Transverse colon (tissue), 4 donors: ENCODE data around the gene KLHL29. TPM values are rescaled to one million over a fixed set of nuclear protein-coding genes. Genes with fewer than 3 reads are reported as not detected.
A peak's percentile ranks its signal among the peaks of the same experiment; 100 is the strongest.

ENCODE experiments used
- DNase-seq: peaks from one replicate; pipeline ENCODE4 v3.0.0-alpha.2; 2019
- H3K27ac ChIP-seq, 4 donors: fragments of 200-600 bp; sonication (generic); 2 replicates each; pipeline ENCODE4 v1.5.1; 2016 to 2018; ENCODE audit warnings: inconsistent platforms in 4 of 4
- H3K27me3 ChIP-seq: fragments of 200-600 bp; sonication (generic); 2 replicates; pipeline ENCODE4 v1.5.1; 2017; ENCODE audit warnings: inconsistent platforms
- H3K36me3 ChIP-seq, 4 donors: fragments of 200-600 bp; sonication (generic); 2 replicates each; pipeline ENCODE4 v1.5.1; 2017 to 2019; ENCODE audit warnings: inconsistent platforms in 4 of 4
- H3K4me1 ChIP-seq, 4 donors: fragments of 200-600 bp; sonication (generic); 2 replicates each; pipeline ENCODE4 v1.5.1; 2017 to 2020; ENCODE audit warnings: inconsistent platforms in 4 of 4
- H3K4me3 ChIP-seq, 4 donors: fragments of 200-600 bp; sonication (generic); 1 replicate in 1 of 4; 2 replicates in 3 of 4; pipeline versions ENCODE4 v1.5.1 to v1.6.1; 2017 to 2019; ENCODE audit warnings: inconsistent platforms in 4 of 4
- H3K9me3 ChIP-seq, 2 donors: fragments of 200-600 bp; sonication (generic); 2 replicates each; pipeline ENCODE4 v1.5.1; 2017 to 2019; ENCODE audit warnings: inconsistent platforms in 2 of 2
- EP300 ChIP-seq: sonication (generic); formaldehyde crosslinking; IDR thresholded peaks from one replicate; pipeline ENCODE4 v1.6.1; 2017; ENCODE audit warnings: antibody characterized with exemption, low read depth
- POLR2A ChIP-seq: fragments of 450-650 bp; IDR thresholded peaks from one replicate; pipeline ENCODE4 v1.6.1; 2016; ENCODE audit warnings: antibody characterized with exemption, mild to moderate bottlenecking, moderate library complexity
- POLR2AphosphoS5 ChIP-seq, 3 donors: sonication (generic); formaldehyde crosslinking; IDR thresholded peaks; one replicate each; pipeline ENCODE4 v1.6.1; 2016; ENCODE audit warnings: antibody characterized with exemption in 3 of 3
- WGBS, 2 donors: methylation state at CpG; one replicate each; pipeline ENCODE4 v1.1.5; 2018; ENCODE audit warnings: low coverage in 1 of 2; 5-methylcytosine and 5-hydroxymethylcytosine counted together
- in situ Hi-C, 4 donors: fragments of 200-750 bp; cut with MboI; loops; one replicate each; pipeline versions ENCODE4 v1.15.0 to v1.15.1; 2017; ENCODE audit warnings: low sequenced_read_pairs in 3 of 4, low pct_ligation_motif_present in 1 of 4, low pct_unique_long_range_greater_than_20kb in 1 of 4
- intact Hi-C: fragments of 100-400 bp; cut with DNase I; formaldehyde crosslinking; loops from one replicate; pipeline ENCODE4 v1.15.1; 2023; ENCODE audit warnings: low total_unique reads
- total RNA-seq, 4 donors: library from RNA; depleted of rRNA; stranded (reverse); fragments of >200 nt; gene quantifications; one replicate each; pipeline ENCODE4 v1.1.0, GENCODE V29; 2016
- TF ChIP-seq, protein P1 (sequence below), 5 experiments: fragments of 200-600 bp in 3 of 5; fragments of 450-650 bp in 2 of 5; sonication (generic) in 3 of 5; IDR thresholded peaks; 1 replicate in 2 of 5; 2 replicates in 3 of 5; pipeline ENCODE4 v1.5.1; 2016 to 2017; ENCODE audit warnings: antibody characterized with exemption in 5 of 5, inconsistent platforms in 3 of 5, mild to moderate bottlenecking in 2 of 5, moderate library complexity in 1 of 5

Gene KLHL29
- total RNA-seq, 4 donors from 2014 or later, result 3.3 to 16.5 (median 5.8) TPM

DNA sequence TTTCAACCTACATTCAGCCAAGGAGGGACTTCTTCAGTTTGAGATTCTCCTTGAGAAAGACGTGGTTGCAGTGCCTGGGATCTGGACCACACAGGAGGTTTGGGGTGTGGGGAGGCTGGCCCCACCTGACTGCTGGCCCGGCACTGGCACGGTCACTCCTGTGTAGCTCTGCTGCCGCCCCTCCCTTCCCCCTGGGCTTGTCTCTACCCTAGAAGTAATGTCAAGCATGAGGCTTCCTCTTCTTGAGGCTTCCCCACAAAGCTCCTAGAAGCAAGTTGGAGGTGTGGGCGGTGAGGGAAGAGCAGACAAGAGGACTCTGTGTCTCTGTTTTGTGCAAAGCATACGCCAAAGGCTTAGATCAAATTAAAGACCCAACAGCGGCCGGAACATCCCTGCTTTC lies 8.7 kb downstream of the KLHL29 start:
- in situ Hi-C loops (no loop called here), intact Hi-C loops (no loop called here)
- DNase-seq, result no peak
- no peaks in the 10 kb centered on the region for H3K4me1 ChIP-seq
- peaks cover 4% of the 10 kb centered on the region for H3K27me3 ChIP-seq
- H3K36me3 ChIP-seq, result no peaks in the 10 kb centered on the region
- no peak overlapping the region for H3K4me3 ChIP-seq
- 82 to 87% methylated on average over 5 to 8 of the region's 8 CpGs for WGBS, 2 donors
- TF ChIP-seq POLR2AphosphoS5 (IDR thresholded peaks at IDR 0.05), result no peak
- TF ChIP-seq EP300, result no peak
- TF ChIP-seq, protein P1, sequence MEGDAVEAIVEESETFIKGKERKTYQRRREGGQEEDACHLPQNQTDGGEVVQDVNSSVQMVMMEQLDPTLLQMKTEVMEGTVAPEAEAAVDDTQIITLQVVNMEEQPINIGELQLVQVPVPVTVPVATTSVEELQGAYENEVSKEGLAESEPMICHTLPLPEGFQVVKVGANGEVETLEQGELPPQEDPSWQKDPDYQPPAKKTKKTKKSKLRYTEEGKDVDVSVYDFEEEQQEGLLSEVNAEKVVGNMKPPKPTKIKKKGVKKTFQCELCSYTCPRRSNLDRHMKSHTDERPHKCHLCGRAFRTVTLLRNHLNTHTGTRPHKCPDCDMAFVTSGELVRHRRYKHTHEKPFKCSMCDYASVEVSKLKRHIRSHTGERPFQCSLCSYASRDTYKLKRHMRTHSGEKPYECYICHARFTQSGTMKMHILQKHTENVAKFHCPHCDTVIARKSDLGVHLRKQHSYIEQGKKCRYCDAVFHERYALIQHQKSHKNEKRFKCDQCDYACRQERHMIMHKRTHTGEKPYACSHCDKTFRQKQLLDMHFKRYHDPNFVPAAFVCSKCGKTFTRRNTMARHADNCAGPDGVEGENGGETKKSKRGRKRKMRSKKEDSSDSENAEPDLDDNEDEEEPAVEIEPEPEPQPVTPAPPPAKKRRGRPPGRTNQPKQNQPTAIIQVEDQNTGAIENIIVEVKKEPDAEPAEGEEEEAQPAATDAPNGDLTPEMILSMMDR (IDR thresholded peaks at IDR 0.05), result no peak
- TF ChIP-seq POLR2A, result no peak
- H3K27ac ChIP-seq, result no peak overlapping the region
- no peaks in the 10 kb centered on the region for H3K9me3 ChIP-seq

GRCh38 chr2:23394700-23395099 lies 9.7 kb downstream of the KLHL29 start:
- Histone ChIP-seq H3K4me3 (no peak overlapping the region), H3K27me3 (no peaks in the 10 kb centered on the region), H3K9me3 (no peaks in the 10 kb centered on the region), H3K27ac (no peak overlapping the region), H3K36me3 (no peaks in the 10 kb centered on the region), H3K4me1 (no peaks in the 10 kb centered on the region)
- DNase-seq, result no peak
- intact Hi-C loops (no loop called here), in situ Hi-C loops (no loop called here)
- TF ChIP-seq POLR2AphosphoS5 (IDR thresholded peaks at IDR 0.05) (no peak), EP300 (no peak), POLR2A (no peak)
- TF ChIP-seq, protein P1 (IDR thresholded peaks at IDR 0.05), result no peak
- WGBS, 2 donors, result 62 to 83% methylated on average over 1 to 4 of the region's 4 CpGs

- whole genome bisulfite sequencing, 2 donors, result 0 to 50% methylated on average over 2 to 4 of the region's 4 CpGs
- no peaks in the 10 kb centered on the region for H3K9me3 ChIP-seq
- no peaks in the 10 kb centered on the region for H3K27me3 ChIP-seq
- no peak overlapping the region for H3K27ac ChIP-seq
- in situ Hi-C loops, result no loop called here
- no peak overlapping the region for H3K4me3 ChIP-seq
- intact Hi-C loops, result no loop called here
- peaks cover 0 to 8% (median 6%) of the 10 kb centered on the region in 4 donors for H3K4me1 ChIP-seq
- DNase-seq, result peak; percentile 34
- no peaks in the 10 kb centered on the region for H3K36me3 ChIP-seq
- TF ChIP-seq POLR2AphosphoS5 (IDR thresholded peaks at IDR 0.05) (no peak), POLR2A (no peak), EP300 (no peak)
- TF ChIP-seq, protein P1 (IDR thresholded peaks at IDR 0.05), result no peak
These were observed 12.5 kb downstream of the KLHL29 start for GRCh38 chr2:23397478-23397877.

DNA sequence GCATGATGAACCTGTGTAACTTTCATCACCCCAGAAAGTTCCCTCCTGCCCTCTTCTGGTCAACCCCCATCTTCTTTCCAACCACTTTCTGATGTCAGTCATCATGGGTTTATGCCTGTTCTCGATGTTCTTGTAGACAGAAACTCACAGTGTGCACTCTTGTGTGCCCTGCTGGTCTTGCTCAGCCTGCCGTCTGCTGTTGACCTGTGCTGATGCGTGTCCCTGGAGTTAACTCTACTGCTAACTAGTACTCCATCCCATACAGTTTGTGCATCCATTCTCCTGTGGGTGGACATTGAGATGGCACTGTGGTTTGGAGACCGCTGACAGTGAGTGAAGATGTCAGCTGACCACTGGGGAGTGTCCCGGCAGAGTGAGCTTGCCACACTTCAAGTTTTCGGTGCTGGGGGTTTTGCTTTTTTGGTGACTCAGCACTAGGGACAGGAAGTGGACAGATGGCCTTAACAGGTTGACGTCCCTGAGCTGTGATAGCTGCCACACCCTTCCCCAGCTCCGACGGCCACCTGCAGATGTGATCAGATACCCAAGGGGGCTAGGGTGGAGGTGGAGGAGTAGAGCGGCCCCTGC lies 14.8 kb downstream of the KLHL29 start:
- in situ Hi-C loops, result no loop called here

More for the DNA sequence above, 14.8 kb downstream of the KLHL29 start:
- Histone ChIP-seq H3K4me1 (peaks cover 8 to 28% (median 18%) of the 10 kb centered on the region in 4 donors), H3K36me3 (no peaks in the 10 kb centered on the region), H3K27me3 (no peaks in the 10 kb centered on the region), H3K27ac (no peak overlapping the region), H3K9me3 (no peaks in the 10 kb centered on the region), H3K4me3 (no peak overlapping the region)
- intact Hi-C loops, result no loop called here
- no peak for DNase-seq
- TF ChIP-seq, protein P1 (IDR thresholded peaks at IDR 0.05), result no peak
- TF ChIP-seq POLR2A, result no peak
- TF ChIP-seq EP300, result no peak
- TF ChIP-seq POLR2AphosphoS5 (IDR thresholded peaks at IDR 0.05), result no peak
- WGBS, 2 donors, result 79% methylated on average over 10 of the region's 10 CpGs; no CpG with 5 or more reads in 1 of the 2 donors
